ENCODE results near the gene TSPEAR. TPM values are rescaled to one million over a fixed set of nuclear protein-coding genes. Genes with fewer than 3 reads are reported as not detected.
A peak's percentile ranks its signal among the peaks of the same experiment; 100 is the strongest.

The TSPEAR gene
- total and polyA plus RNA-seq, 4 experiments from 2014 or later: 0.07 TPM; not detected in 3

GRCh38 chr21:44518686-44519085 lies 192.7 kb downstream of the TSPEAR start:
- peak overlapping the region in 1 of 7 donors; percentile 25 for H3K27ac Mint-ChIP-seq
- no peaks in the 10 kb centered on the region for H3K27me3 ChIP-seq (ENCODE audit: insufficient read depth, low read length)
- H3K4me1 Mint-ChIP-seq: peaks cover 0 to 4% (median 0%) of the 10 kb centered on the region in 4 donors
- POLR2A ChIA-PET (ENCODE audit: partially characterized antibody): no interaction called here
- H3K9me3 ChIP-seq (ENCODE audit: control insufficient read depth in 1 of 2, low read length in 2 of 2): no peaks in the 10 kb centered on the region
- no peak overlapping the region for H3K27ac ChIP-seq (ENCODE audit: low read depth, low read length)
- no peak overlapping the region for H3K4me3 ChIP-seq (ENCODE audit: low read length in 2 of 2)
- CTCF ChIA-PET (ENCODE audit: partially characterized antibody): interaction anchor here (0.6 kb wide), 1 partner anchor 9 kb away, joined by 3 read pairs; no protein-coding TSS in a partner anchor
- H3K4me3 Mint-ChIP-seq: no peak overlapping the region
- no peaks in the 10 kb centered on the region for H3K4me1 ChIP-seq (ENCODE audit: insufficient read depth, low read length)
- H3K36me3 ChIP-seq (ENCODE audit: insufficient read depth, low read length): no peaks in the 10 kb centered on the region
- no peak for DNase-seq
- H3K9me3 Mint-ChIP-seq: no peaks in the 10 kb centered on the region
- no peaks in the 10 kb centered on the region for H3K36me3 Mint-ChIP-seq
- intact Hi-C loops (cut with micrococcal nuclease): no loop called here
- no peaks in the 10 kb centered on the region for H3K27me3 Mint-ChIP-seq

- H3K4me3 Mint-ChIP-seq: no peak overlapping the region
- no peak overlapping the region for H3K4me3 ChIP-seq (ENCODE audit: low read length in 2 of 2)
- peak overlapping the region in 2 of 7 donors; percentile 23 to 63 for H3K27ac Mint-ChIP-seq
- H3K27ac ChIP-seq (ENCODE audit: low read depth, low read length): no peak overlapping the region
- H3K36me3 Mint-ChIP-seq: no peaks in the 10 kb centered on the region
- H3K4me1 ChIP-seq (ENCODE audit: insufficient read depth, low read length): no peaks in the 10 kb centered on the region
- no peaks in the 10 kb centered on the region for H3K27me3 ChIP-seq (ENCODE audit: insufficient read depth, low read length)
- intact Hi-C loops (cut with micrococcal nuclease): no loop called here
- H3K4me1 Mint-ChIP-seq: peaks cover 0 to 4% (median 0%) of the 10 kb centered on the region in 4 donors
- H3K9me3 ChIP-seq (ENCODE audit: control insufficient read depth in 1 of 2, low read length in 2 of 2): no peaks in the 10 kb centered on the region
- H3K27me3 Mint-ChIP-seq: no peaks in the 10 kb centered on the region
- no peaks in the 10 kb centered on the region for H3K9me3 Mint-ChIP-seq
- no peak for DNase-seq
- ChIA-PET CTCF (ENCODE audit: partially characterized antibody) (no interaction called here), POLR2A (ENCODE audit: partially characterized antibody) (interaction anchor here (1.3 kb wide), 1 partner anchor 140 kb away, joined by 4 read pairs; the partner anchor contains the start of gene KRTAP12-3)
- H3K36me3 ChIP-seq (ENCODE audit: insufficient read depth, low read length): no peaks in the 10 kb centered on the region
These were observed 194.0 kb downstream of the TSPEAR start for GRCh38 chr21:44517175-44517899.

- H3K27ac ChIP-seq (ENCODE audit: low read depth, low read length): no peak overlapping the region
- no peak for DNase-seq
- H3K4me1 ChIP-seq (ENCODE audit: insufficient read depth, low read length): no peaks in the 10 kb centered on the region
- Mint-ChIP-seq H3K4me3 (no peak overlapping the region), H3K27ac (no peak overlapping the region), H3K4me1 (peaks cover 0 to 4% (median 0%) of the 10 kb centered on the region in 4 donors), H3K36me3 (no peaks in the 10 kb centered on the region), H3K9me3 (no peaks in the 10 kb centered on the region), H3K27me3 (no peaks in the 10 kb centered on the region)
- H3K4me3 ChIP-seq (ENCODE audit: low read length in 2 of 2): no peak overlapping the region
- POLR2A ChIA-PET (ENCODE audit: partially characterized antibody): interaction anchor here (1.3 kb wide), 1 partner anchor 141 kb away, joined by 4 read pairs; the partner anchor contains the start of gene KRTAP12-3
- no peaks in the 10 kb centered on the region for H3K9me3 ChIP-seq (ENCODE audit: control insufficient read depth in 1 of 2, low read length in 2 of 2)
- no peaks in the 10 kb centered on the region for H3K27me3 ChIP-seq (ENCODE audit: insufficient read depth, low read length)
- CTCF ChIA-PET (ENCODE audit: partially characterized antibody): interaction anchor here (1.1 kb wide), 1 partner anchor 277 kb away, joined by 4 read pairs; no protein-coding TSS in a partner anchor
- intact Hi-C loops (cut with micrococcal nuclease): no loop called here
- no peaks in the 10 kb centered on the region for H3K36me3 ChIP-seq (ENCODE audit: insufficient read depth, low read length)
These were observed 194.6 kb downstream of the TSPEAR start for GRCh38 chr21:44516828-44517174.

GRCh38 chr21:44516342-44516741 lies 195.0 kb downstream of the TSPEAR start:
- Mint-ChIP-seq H3K9me3 (no peaks in the 10 kb centered on the region), H3K36me3 (no peaks in the 10 kb centered on the region), H3K27me3 (no peaks in the 10 kb centered on the region), H3K4me1 (peaks cover 0 to 4% (median 0%) of the 10 kb centered on the region in 4 donors), H3K27ac (no peak overlapping the region), H3K4me3 (no peak overlapping the region)
- CTCF ChIA-PET (ENCODE audit: partially characterized antibody): interaction anchor here (1.1 to 11.0 kb wide), 2 partner anchors 225 to 277 kb away, joined by 4 to 269 read pairs; no protein-coding TSS in a partner anchor
- no peaks in the 10 kb centered on the region for H3K27me3 ChIP-seq (ENCODE audit: insufficient read depth, low read length)
- no peaks in the 10 kb centered on the region for H3K36me3 ChIP-seq (ENCODE audit: insufficient read depth, low read length)
- H3K4me3 ChIP-seq (ENCODE audit: low read length in 2 of 2): no peak overlapping the region
- intact Hi-C loops (cut with micrococcal nuclease): no loop called here
- no peaks in the 10 kb centered on the region for H3K9me3 ChIP-seq (ENCODE audit: control insufficient read depth in 1 of 2, low read length in 2 of 2)
- DNase-seq: no peak
- POLR2A ChIA-PET (ENCODE audit: partially characterized antibody): interaction anchor here (1.3 kb wide), 1 partner anchor 141 kb away, joined by 4 read pairs; the partner anchor contains the start of gene KRTAP12-3
- H3K4me1 ChIP-seq (ENCODE audit: insufficient read depth, low read length): no peaks in the 10 kb centered on the region
- no peak overlapping the region for H3K27ac ChIP-seq (ENCODE audit: low read depth, low read length)

GRCh38 chr21:44515359-44516165 lies 195.8 kb downstream of the TSPEAR start:
- peaks cover 6% of the 10 kb centered on the region for H3K4me1 ChIP-seq (ENCODE audit: insufficient read depth, low read length)
- no peak overlapping the region for H3K27ac ChIP-seq (ENCODE audit: low read depth, low read length)
- intact Hi-C loops (cut with micrococcal nuclease): no loop called here
- Mint-ChIP-seq H3K27ac (peak overlapping the region in 1 of 7 donors; percentile 14), H3K9me3 (no peaks in the 10 kb centered on the region), H3K4me3 (no peak overlapping the region), H3K27me3 (no peaks in the 10 kb centered on the region), H3K36me3 (no peaks in the 10 kb centered on the region), H3K4me1 (peaks cover 0 to 4% (median 0%) of the 10 kb centered on the region in 4 donors)
- no peak overlapping the region for H3K4me3 ChIP-seq (ENCODE audit: low read length in 2 of 2)
- H3K27me3 ChIP-seq (ENCODE audit: insufficient read depth, low read length): no peaks in the 10 kb centered on the region
- POLR2A ChIA-PET (ENCODE audit: partially characterized antibody): interaction anchor here (1.3 kb wide), 1 partner anchor 142 kb away, joined by 4 read pairs; the partner anchor contains the start of gene KRTAP12-3
- no peaks in the 10 kb centered on the region for H3K9me3 ChIP-seq (ENCODE audit: control insufficient read depth in 1 of 2, low read length in 2 of 2)
- H3K36me3 ChIP-seq (ENCODE audit: insufficient read depth, low read length): no peaks in the 10 kb centered on the region
- DNase-seq: no peak
- CTCF ChIA-PET (ENCODE audit: partially characterized antibody): interaction anchor here (1.1 to 11.0 kb wide), 3 partner anchors 226 to 278 kb away, joined by 4 to 269 read pairs (median 10); no protein-coding TSS in a partner anchor

GRCh38 chr21:44514746-44515358 lies 196.5 kb downstream of the TSPEAR start:
- Histone ChIP-seq H3K36me3 (ENCODE audit: insufficient read depth, low read length) (no peaks in the 10 kb centered on the region), H3K9me3 (ENCODE audit: control insufficient read depth in 1 of 2, low read length in 2 of 2) (no peaks in the 10 kb centered on the region), H3K27me3 (ENCODE audit: insufficient read depth, low read length) (no peaks in the 10 kb centered on the region), H3K4me1 (ENCODE audit: insufficient read depth, low read length) (peaks cover 10% of the 10 kb centered on the region), H3K4me3 (ENCODE audit: low read length in 2 of 2) (no peak overlapping the region), H3K27ac (ENCODE audit: low read depth, low read length) (no peak overlapping the region)
- no peaks in the 10 kb centered on the region for H3K9me3 Mint-ChIP-seq
- ChIA-PET CTCF (ENCODE audit: partially characterized antibody) (interaction anchor here (2.2 to 11.0 kb wide), 2 partner anchors 226 to 279 kb away, joined by 10 to 269 read pairs; no protein-coding TSS in a partner anchor), POLR2A (ENCODE audit: partially characterized antibody) (no interaction called here)
- no peak for DNase-seq
- H3K27ac Mint-ChIP-seq: peak overlapping the region in 2 of 7 donors; percentile 15 to 57
- peaks cover 0 to 4% (median 0%) of the 10 kb centered on the region in 4 donors for H3K4me1 Mint-ChIP-seq
- H3K27me3 Mint-ChIP-seq: no peaks in the 10 kb centered on the region
- no peak overlapping the region for H3K4me3 Mint-ChIP-seq
- H3K36me3 Mint-ChIP-seq: no peaks in the 10 kb centered on the region
- intact Hi-C loops (cut with micrococcal nuclease): no loop called here

GRCh38 chr21:44514218-44514520 lies 197.2 kb downstream of the TSPEAR start:
- Histone ChIP-seq H3K4me1 (ENCODE audit: insufficient read depth, low read length) (peaks cover 10% of the 10 kb centered on the region), H3K27ac (ENCODE audit: low read depth, low read length) (no peak overlapping the region), H3K4me3 (ENCODE audit: low read length in 2 of 2) (no peak overlapping the region), H3K9me3 (ENCODE audit: control insufficient read depth in 1 of 2, low read length in 2 of 2) (no peaks in the 10 kb centered on the region), H3K36me3 (ENCODE audit: insufficient read depth, low read length) (no peaks in the 10 kb centered on the region), H3K27me3 (ENCODE audit: insufficient read depth, low read length) (no peaks in the 10 kb centered on the region)
- Mint-ChIP-seq H3K4me3 (no peak overlapping the region), H3K9me3 (no peaks in the 10 kb centered on the region), H3K36me3 (no peaks in the 10 kb centered on the region), H3K4me1 (peaks cover 0 to 4% (median 0%) of the 10 kb centered on the region in 4 donors), H3K27me3 (no peaks in the 10 kb centered on the region), H3K27ac (no peak overlapping the region)
- intact Hi-C loops (cut with micrococcal nuclease): no loop called here
- DNase-seq: no peak
- ChIA-PET CTCF (ENCODE audit: partially characterized antibody) (interaction anchor here (2.2 to 11.0 kb wide), 2 partner anchors 227 to 280 kb away, joined by 10 to 269 read pairs; no protein-coding TSS in a partner anchor), POLR2A (ENCODE audit: partially characterized antibody) (no interaction called here)

All from CD4-positive, alpha-beta memory T cell (primary cell).